Jurkat, Clone E6-1 (cell line): ENCODE results near the gene PRKCZ.
"Not testable (repeated sequence)": the region's sequence is repeated elsewhere in the genome, so short reads cannot be mapped to it uniquely, and the experiment has no call there.

Source experiments
- DNase-seq: peaks from one replicate; pipeline ENCODE4 v3.0.0-alpha.2; 2011; ENCODE audit warnings: low read depth, low spot score
- H3K4me3 ChIP-seq: 2 replicates; pipeline ENCODE4 v1.5.1; 2011; ENCODE audit warnings: mild to moderate bottlenecking, low read length, control low read depth, moderate library complexity

The PRKCZ gene

GRCh38 chr1:2094269-2095158 is 44.3 kb downstream of the PRKCZ start:
- DNase-seq, H3K4me3 ChIP-seq: not testable (repeated sequence)

DNA sequence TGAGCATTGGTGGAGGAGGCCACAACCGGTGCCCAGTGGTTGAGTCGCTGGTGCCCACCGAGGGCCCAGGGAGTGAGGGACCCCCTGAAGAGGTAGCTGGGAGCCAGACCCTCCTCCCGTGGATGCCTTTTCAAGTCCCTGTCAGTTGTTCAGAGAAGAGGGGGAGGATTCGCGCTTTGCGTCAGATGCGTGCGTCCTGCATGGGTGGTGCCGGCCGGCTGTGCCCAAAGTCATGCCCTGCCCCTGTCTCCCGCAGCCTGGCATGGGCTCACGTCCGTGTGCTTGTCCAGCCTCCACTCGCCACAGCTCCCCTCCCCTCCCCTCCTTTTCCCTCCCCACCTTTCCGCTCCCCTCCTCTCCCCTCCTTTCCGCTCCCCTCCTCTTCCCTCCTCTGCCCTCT is 45.2 kb downstream of the PRKCZ start:
- no peak overlapping the region for H3K4me3 ChIP-seq
- no peak for DNase-seq

DNA sequence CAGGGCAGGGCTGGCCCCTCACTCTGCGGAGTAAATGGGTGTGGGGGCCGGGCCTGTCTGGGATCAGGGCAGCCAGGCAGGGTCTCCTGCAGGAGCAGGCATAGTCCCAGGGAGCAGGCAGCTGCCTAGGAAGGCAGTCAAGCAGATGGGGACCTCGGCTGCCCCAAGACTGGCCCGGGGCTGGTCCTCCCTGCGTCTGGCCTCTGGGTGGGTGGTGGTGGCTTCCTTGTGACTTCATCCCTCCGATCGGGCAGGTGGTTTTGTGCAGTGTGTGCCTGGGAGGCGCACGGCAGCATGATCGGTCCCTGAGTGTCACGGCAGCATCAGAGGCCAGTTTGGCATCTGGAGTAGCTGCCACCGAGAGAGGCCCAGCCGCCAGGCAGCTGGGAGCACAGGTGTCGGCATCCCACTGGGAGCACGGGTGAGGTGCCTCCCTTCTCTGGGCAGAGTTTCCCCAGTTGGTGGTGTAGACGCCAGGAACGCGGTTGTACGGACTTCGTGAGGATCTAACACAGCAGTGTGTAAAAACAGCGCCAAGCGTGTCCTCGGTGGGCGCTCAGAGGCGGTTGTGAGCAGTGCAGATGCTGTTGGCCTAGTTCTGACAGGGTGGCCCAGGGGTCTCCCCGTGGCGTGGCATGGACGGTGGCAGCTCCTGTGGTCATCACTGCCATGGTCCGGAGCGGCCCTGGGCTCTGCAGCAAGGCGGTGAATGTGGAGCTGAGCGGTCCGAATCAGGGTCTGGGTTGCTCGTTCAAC is 45.9 kb downstream of the PRKCZ start:
- no peak overlapping the region for H3K4me3 ChIP-seq
- DNase-seq: no peak

- H3K4me3 ChIP-seq: no peak overlapping the region
These were observed 47.4 kb downstream of the PRKCZ start for GRCh38 chr1:2097386-2098300.

GRCh38 chr1:2098301-2098698 is 48.1 kb downstream of the PRKCZ start:
- no peak for DNase-seq
- no peak overlapping the region for H3K4me3 ChIP-seq

More at GRCh38 chr1:2097386-2098300, 47.4 kb downstream of the PRKCZ start:
- no peak for DNase-seq

- no peak overlapping the region for H3K4me3 ChIP-seq
- no peak for DNase-seq
These were observed 48.9 kb downstream of the PRKCZ start for GRCh38 chr1:2098839-2099785.

- no peak for DNase-seq
- H3K4me3 ChIP-seq: no peak overlapping the region
These were observed 49.9 kb downstream of the PRKCZ start for GRCh38 chr1:2099886-2100779.

- no peak overlapping the region for H3K4me3 ChIP-seq
- no peak for DNase-seq
These were observed 50.5 kb downstream of the PRKCZ start for GRCh38 chr1:2100780-2101108.

DNA sequence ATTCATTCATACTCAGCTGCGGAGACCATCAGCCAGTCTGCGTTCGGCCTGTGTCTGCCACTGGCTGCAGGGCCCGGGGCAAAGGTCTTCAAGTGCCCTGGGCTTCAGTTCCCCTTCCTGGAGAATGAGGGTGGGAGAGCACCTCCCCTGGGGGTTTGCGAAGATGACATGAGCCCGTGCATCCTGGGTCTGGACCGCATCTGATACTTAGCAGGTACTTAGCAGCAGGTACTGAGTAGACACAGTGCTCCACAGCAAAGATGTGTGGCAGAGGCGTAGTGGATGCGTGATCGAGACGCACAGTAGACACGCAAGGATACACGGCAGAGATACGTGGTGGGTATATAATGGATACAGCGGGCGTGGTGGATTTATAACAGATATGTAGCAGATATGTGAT is 51.3 kb downstream of the PRKCZ start:
- no peak for DNase-seq
- H3K4me3 ChIP-seq: no peak overlapping the region

DNA sequence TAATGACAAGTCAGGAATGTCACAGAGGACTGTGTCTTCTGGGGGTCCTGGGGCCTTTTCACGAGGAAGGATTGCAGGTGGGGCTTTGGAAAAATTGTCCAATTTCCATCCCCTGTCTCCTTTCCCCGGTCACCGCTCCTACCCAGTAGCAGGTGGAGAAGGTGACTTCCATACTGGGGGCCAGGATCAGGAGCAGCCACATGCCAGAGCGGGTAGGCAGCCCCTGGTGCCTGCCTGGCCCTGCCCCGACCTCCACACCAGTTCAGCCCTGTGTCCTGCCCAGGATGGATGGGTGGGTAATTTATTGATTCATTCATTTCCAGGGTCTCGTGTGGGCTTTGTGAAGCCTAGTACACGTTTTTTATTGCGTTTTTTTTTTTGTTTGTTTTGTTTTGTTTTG is 51.7 kb downstream of the PRKCZ start:
- DNase-seq: no peak
- no peak overlapping the region for H3K4me3 ChIP-seq

- no peak overlapping the region for H3K4me3 ChIP-seq
- no peak for DNase-seq
These were observed 52.5 kb downstream of the PRKCZ start for GRCh38 chr1:2102753-2103152.

DNA sequence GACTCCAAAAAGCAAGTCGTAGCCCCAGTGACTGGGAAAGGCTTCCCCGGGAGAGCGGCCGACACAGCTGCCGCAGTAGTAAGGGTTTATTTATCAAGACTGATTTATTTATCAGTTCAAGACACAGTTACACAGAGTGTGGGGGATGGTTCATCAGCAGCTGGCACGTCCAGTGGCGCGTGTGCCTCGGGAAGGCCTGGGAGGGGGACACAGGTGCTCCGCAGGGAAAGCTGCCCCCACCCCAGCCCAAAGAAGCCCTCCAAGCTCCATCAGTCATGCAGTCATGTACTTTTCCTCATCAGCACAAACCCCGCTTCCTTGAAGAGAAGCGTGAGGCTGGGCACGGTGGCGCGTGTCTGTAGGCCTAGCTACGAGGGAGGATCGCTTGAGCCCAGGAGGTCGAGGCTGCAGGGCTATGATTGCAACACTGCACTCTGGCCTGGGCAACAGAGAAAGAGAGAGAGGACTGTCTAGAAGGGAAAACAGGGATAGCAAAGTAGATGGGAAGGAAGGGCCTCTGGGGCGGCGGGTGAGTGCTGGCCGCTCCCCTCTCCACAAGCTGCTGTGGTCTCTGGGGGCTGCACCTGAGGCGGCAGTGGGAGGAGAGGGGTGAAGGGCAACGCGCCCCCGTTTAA is 53.2 kb downstream of the PRKCZ start:
- DNase-seq: no peak
- no peak overlapping the region for H3K4me3 ChIP-seq

- no peak overlapping the region for H3K4me3 ChIP-seq
- DNase-seq: no peak
These were observed 53.8 kb downstream of the PRKCZ start for GRCh38 chr1:2103901-2104590.

- no peak for DNase-seq
- H3K4me3 ChIP-seq: no peak overlapping the region
These were observed 54.6 kb downstream of the PRKCZ start for GRCh38 chr1:2104621-2105427.

GRCh38 chr1:2105781-2106524 is 55.7 kb downstream of the PRKCZ start:
- DNase-seq: no peak
- H3K4me3 ChIP-seq: no peak overlapping the region
